A673 (cell line): Measurements from ENCODE around the gene ZNF18.

ENCODE experiments used
- EZH2 ChIP-seq: fragments of 200-600 bp; sonication (generic); IDR thresholded peaks from 2 replicates; pipeline ENCODE4 v1.6.1; 2017; ENCODE audit warnings: borderline replicate concordance, low read depth, mild to moderate bottlenecking, mixed read lengths, antibody characterized with exemption, low read length; ENCODE audit not compliant: poor library complexity, severe bottlenecking
- TF ChIP-seq, protein P1 (sequence below): fragments of 300-800, 200-600 bp; sonication (generic); conservative IDR thresholded peaks from 2 replicates; pipeline ENCODE4 v1.5.1; 2017; ENCODE audit warnings: low read depth, mild to moderate bottlenecking, antibody characterized with exemption, low read length, moderate library complexity, mixed read lengths

DNA sequence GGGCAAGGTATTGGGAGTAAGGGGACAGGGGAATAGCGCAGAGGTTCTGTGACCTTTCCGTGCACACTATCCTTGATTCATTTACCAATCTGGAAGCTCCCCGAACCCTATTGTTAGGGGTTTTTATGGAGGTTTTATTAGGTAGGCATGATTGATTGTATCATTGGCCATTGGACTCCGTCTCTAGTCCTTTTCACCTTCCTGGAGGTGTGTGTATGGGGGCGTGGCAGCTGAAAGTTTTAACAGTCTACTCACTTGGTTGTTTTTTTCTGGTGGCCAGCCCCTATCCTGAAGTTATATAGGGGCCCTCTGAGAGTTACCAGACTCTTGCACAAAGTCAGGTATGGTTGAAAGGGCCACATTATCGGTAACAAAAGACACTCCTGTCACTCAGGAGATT is 46.4 kb upstream of the ZNF18 start:
- TF ChIP-seq, protein P1, sequence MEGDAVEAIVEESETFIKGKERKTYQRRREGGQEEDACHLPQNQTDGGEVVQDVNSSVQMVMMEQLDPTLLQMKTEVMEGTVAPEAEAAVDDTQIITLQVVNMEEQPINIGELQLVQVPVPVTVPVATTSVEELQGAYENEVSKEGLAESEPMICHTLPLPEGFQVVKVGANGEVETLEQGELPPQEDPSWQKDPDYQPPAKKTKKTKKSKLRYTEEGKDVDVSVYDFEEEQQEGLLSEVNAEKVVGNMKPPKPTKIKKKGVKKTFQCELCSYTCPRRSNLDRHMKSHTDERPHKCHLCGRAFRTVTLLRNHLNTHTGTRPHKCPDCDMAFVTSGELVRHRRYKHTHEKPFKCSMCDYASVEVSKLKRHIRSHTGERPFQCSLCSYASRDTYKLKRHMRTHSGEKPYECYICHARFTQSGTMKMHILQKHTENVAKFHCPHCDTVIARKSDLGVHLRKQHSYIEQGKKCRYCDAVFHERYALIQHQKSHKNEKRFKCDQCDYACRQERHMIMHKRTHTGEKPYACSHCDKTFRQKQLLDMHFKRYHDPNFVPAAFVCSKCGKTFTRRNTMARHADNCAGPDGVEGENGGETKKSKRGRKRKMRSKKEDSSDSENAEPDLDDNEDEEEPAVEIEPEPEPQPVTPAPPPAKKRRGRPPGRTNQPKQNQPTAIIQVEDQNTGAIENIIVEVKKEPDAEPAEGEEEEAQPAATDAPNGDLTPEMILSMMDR = no peak
- no peak for TF ChIP-seq EZH2
